Hindlimb muscle (tissue), 1 donor: Measurements from ENCODE around the gene TJP1. TPM values are rescaled to one million over a fixed set of nuclear protein-coding genes. Genes with fewer than 3 reads are reported as not detected.
"Not testable (repeated sequence)": the region's sequence is repeated elsewhere in the genome, so short reads cannot be mapped to it uniquely, and the experiment has no call there.

ENCODE experiments used
- DNase-seq: peaks from one replicate; pipeline ENCODE4 v3.0.0-alpha.2; 2013
- polyA plus RNA-seq: library from polyadenylated mRNA; unstranded; fragments of 120-200 nt; gene quantifications from one replicate; pipeline ENCODE4 v1.2.1, GENCODE V29; 2013; ENCODE audit not compliant: insufficient read length

TJP1 gene
- polyA plus RNA-seq, 1 donor: 41.6 TPM

DNA sequence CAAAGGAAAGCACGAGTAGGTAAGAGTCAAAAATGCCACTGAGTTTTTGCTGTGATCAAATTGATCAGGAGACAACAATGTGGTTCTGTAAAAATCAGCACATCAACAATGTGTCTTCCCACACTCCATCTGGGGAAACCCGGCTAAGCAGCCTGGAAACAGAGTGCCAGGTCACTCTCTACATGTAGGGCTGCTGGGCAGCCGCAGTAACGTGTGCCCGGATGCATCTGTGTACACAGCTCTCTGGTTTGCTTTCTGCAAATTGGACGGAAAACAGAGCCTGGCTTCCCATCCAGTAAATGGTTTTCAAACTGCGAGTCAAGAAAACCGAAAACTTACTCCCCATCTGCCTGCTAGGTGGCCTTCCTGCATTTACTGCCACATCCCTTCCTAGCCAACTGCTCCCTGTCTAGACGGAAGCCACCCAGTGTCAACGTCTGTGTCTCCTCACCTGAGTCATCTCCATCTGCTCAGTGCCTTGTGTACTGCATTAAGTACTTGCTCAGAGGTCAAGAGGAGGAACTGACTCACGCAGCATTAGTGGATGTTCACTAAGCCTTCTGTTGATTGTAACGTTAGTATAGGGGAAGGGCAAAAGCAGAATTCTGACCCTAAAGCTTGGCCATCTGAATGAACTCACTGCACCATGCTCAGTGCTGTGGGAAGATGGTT lies 124.1 kb downstream of the TJP1 start:
- no peak for DNase-seq

DNA sequence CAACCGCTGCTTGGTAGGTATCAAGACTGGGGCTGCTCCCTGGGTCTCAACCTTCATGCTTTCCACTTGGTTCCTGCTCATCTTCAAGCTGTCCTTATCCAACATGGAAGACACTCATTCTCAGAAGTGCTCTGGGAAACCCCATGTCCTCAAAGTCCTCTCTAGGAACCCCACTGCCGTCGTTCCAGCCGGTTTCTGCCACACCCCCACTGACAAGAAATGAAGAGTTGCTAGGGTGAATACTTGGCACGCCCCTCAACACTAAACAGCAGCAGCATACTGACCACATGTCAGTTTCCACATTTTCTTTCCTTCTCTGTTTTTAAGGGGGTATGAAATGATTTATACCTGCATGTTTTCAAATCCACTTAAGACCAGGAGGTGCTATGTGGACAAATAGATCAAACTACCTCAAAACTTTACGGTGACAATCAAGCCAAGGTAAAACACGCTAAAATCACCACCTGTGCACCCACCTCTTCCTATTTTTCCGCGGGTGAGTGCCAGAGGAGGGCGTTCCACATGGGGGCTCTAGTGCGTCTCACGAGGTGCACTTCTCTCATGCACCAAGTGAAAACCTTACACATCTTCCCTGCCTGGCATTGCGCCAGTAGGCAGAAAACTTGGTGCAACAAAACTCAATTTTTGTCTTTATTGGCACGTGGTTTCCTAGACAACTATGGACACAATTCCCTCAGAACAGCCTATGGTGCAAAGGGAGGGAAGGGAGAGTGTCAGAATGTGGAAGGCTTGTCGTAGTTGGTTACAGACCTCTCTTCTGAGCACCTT lies 125.1 kb downstream of the TJP1 start:
- DNase-seq: no peak

DNA sequence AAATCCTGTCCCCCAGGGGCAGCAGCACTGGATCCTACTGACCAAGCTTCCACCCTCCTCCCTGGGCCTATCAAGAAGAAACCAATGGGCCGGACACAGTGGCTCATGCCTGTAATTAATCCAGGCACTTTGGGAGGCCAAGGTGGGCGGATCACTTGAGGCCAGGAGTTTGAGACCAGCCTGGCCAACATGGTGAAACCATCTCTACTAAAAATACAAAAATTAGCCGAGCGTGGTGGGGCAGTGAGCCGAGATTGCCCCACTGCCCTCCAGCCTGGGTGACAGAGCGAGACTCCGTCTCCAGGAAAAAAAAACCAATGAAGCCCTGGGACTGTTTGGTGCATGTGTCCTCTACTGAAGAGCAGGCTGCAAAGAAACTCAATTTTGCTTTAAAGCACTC lies 125.8 kb downstream of the TJP1 start:
- DNase-seq: not testable (repeated sequence)

DNA sequence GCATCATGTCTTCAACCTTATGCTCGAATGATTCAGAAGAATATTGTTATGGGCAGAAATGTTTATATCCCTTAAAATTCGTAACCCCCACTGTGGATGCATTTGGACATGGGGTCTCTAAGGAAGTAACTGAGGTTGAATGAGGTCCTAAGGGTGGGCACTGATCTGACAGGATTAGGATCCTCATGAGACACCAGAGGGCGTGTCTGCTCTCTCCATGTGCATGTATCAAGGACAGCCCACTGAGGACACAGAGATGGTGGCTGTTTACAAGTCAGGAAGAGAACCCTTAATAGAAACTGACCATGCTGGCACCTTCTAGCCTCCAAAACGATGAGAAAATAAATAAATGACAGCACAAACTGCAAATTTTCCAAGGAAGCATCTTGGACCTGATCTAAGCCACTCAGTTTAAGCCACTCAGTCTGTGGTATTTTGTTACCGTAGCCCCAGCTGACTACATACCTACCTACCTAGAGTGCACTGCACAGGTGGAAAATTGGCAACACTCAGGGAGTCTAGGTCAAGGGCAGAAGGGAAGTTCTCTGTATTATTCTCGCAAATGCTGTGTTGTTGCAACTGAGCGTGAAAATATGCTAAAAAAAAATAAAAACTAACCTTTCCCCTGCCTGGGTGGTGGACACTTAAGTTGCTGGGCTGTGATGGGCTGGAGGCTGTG lies 126.6 kb downstream of the TJP1 start:
- no peak for DNase-seq

DNA sequence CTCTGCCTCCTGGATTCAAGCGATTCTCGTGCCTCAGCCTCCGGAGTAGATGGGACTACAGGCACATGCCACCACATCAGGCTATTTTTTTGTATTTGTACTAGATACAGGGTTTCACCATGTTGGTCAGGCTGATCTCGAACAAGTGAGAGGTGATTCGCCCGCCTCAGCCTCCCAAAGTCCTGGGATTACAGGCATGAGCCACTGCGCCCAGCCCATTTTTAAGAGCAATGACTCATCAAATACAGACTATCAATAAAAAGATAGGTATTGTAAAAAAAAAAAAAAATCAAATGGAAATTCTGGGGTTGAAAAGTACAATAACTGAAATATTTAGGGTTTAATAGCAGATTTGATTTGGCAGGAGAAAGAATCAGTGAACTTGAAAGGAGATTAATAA lies 129.0 kb downstream of the TJP1 start:
- DNase-seq: no peak

DNA sequence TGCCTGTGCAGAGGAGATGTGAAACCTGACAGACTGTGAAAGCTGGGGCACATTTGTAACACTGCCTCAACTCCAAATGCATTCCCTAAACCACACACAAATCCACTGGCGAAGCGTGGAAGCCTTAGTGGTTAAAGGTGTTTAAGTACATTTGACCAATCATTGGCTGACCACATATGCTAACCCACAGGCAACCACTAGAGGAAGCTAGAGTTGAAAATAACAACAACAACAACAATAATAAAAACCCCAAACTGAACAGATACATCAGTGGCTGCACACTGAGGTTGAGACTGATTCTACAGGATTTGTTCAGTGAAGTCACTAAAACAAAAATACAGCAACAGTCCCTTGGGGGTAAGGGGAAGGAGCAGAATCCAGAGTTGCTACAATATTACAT lies 129.7 kb downstream of the TJP1 start:
- DNase-seq: no peak

DNA sequence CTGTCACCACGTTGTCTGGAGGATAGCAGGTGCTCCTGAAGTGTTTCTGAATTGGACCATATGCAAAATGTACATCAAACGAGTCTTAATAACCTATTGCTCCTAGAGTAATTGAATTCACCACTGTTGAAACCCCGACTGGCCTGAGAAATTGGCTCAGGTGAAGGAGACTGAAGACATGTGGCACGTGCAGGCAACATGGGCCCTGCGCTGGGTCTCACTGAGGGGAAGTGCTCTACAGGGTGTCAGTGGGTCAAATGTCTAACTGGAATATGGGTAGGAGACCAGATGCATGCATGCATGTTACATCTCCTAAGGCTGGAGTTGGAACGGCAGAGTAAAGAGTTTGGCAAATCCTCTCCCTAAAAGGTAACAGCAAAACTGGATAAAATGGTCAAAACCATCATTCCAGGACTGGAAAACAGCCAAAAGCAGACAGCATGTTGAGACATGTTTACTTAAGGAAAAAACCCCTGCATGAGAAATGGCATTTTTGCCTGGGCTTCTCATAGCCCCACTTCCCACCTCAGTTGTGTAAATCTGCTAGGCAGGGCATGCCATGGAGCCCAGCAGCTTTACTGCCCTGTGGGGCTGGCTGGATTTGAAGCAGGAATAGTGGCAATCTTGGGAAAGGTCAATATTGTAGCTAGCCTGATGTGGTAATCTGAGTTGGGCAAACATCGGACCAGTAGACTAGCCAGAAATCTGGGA lies 131.3 kb downstream of the TJP1 start:
- DNase-seq: no peak

DNA sequence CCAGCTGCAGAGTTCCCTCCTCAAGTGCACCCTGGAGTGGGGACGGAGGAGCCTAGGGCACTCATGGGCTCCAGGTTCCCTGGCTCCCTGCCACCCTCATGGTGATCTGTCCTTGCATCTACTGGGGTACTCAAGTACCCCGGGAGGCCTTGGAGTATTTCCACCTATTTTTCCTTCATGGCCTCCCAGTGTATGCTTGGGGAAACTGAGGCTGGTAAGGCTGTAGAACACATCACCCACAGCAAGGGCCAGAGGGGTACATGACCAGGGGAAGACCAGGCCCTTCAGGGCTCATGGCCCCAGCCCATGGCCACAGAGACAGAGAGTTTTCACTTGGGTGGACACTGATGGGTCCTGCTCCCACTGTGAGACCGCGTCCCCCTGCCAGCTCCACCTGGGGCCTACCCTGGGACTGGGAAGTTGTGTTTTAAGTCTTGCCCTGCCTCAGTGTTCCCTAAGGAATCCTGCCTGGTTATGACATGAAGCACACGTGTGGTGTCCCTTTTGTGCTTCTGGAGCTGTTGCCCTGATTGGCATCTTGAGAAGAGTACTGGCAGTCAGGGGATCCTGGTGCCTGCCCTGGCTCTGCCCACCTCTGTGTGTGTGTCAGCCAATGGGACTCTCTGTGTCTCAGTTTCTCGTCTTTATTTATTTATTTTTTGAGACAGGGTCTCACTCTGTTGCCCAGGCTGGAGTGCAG lies 132.8 kb downstream of the TJP1 start:
- DNase-seq: no peak

DNA sequence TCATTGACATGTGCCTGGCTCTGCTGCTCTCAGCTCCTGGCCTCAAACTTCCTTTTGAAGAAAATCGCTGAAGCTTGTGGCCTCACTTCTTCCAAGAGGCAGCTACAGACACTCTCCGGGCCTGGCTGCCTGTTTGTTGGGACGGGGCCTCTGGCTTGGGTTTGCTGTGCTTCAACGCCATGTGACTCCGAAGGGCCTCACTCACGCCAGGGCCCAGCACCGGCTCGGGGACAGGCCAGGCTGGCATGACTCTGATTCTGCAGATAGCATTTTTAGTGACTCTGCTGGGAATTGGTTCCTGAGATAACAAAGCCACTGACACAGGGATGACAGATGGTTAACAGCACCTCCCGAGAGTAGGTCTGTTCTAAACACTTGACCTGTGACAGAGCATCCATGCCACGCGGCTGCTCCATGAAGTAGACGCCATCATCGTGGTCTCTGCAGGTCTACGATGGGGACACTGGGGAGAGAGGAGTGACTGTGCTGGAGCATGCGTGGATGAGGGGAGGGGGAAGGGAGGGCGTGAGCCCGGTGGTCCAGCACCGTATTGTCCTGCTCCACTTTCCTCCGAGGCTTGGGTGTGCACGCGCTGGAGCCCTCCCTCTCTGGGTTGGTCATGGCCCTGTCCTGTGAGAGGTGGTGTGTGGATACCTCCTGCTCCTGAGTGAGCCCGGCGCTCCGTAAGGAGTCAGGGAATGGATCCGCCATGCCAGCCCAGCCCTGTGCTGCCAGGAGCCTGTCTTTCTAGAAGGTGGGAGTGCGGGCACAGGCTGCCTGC lies 133.6 kb downstream of the TJP1 start:
- no peak for DNase-seq

DNA sequence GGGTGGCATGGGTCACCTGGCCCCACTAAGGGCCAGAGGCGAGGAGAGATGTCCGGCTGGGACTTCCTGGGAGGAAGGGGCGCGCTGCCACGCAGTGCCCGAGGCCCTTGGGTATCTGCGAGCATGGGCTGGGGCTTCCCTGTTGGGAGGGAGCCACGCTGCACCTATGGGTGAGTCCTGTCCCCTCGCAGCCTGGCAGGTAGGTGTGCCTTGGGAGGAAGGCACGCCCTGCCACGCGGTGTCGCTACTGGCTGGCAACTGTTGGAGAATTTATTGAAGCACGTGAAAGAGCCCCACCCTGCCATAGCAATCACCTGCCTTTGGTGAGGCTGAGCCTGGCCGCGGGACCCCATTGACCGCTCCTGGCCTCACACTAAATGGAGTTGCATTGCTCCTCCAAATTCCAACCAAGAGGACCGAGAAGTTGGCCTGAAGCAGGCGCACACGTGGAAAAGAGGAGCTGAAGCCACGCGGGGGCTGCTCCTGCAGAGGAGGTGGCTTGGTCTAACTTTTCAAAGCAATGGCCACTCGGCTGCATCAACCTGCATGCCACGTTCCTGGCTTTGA lies 134.2 kb downstream of the TJP1 start:
- DNase-seq: no peak

DNA sequence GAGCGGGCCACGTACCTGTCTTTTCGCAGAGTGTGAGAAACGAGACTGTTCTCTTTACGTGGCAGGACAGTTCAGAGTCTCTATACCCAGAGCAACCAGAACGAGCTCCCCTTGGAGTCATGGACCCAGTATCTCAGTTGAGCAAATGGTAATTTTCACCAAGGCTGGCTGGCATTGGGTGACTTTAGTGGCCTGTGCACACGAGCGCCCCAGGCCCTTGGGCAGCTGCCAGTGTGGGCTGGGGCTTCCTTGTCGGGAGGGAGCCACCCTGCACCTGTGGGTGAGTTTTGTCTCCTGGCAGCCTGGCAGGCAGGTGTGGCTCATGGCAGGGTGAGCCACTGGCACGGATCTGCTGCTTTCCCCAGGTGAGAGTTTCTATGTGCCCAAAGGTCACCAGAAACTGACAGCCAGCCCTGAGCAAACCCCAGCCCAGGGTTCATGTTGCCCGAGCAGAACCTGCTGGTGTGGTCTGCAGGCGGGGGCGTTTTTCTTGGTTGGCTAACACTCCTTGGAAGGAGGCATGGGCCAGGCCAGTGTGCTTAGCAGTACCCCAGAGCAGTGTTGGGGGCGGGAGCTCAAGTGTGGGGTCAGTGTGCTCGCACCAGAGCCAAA lies 135.0 kb downstream of the TJP1 start:
- DNase-seq: no peak

DNA sequence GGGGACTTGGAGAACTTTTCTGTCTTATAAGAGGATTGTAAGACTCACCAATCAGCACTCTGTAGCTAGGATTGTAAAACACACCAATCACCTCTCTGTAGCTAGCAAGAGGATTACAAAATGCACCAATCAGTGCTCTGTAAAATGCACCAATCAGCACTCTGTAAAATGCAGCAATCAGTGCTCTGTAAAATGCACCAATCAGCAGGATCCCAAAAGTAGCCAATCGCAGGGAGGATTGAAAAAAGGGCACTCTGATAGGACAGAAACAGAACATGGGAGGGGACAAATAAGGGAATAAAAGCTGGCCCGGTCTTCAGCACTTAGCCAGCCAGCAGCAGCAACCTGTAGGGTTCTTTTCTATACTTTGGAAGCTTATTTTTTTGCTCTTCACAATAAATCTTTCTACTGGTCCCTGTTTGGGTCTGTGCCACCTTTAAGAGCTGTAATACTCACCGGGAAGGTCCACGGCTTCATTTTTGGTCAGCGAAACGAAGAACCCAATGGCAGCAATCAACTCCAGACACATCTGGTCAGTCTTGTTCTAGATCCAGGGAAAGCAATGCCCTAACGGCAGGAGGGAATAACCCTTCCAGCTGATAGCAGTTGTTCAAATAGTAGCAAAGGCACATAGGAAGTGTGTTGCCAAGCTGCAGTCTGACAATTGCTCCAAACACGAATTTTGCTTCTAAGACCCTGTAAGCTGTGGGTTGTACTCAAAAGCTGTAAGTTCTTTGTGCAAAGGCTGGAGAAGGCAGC lies 135.6 kb downstream of the TJP1 start:
- DNase-seq: no peak

DNA sequence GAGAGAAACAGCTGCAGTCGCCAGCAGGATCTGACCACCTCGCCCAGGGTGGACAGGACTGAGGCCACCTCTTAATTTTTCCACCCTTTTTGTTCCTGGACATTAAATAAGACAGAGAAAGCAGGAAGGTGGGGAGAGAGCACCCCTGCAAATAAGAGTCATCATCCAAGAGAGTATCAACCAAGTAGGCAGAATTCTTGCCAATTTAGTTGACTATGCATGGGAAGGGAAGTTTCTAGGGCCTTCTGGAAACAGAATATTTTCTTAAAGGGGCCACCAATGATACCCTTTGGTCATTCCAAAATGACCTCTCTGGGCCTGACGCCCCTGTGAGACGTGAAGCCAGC lies 136.2 kb downstream of the TJP1 start:
- no peak for DNase-seq

DNA sequence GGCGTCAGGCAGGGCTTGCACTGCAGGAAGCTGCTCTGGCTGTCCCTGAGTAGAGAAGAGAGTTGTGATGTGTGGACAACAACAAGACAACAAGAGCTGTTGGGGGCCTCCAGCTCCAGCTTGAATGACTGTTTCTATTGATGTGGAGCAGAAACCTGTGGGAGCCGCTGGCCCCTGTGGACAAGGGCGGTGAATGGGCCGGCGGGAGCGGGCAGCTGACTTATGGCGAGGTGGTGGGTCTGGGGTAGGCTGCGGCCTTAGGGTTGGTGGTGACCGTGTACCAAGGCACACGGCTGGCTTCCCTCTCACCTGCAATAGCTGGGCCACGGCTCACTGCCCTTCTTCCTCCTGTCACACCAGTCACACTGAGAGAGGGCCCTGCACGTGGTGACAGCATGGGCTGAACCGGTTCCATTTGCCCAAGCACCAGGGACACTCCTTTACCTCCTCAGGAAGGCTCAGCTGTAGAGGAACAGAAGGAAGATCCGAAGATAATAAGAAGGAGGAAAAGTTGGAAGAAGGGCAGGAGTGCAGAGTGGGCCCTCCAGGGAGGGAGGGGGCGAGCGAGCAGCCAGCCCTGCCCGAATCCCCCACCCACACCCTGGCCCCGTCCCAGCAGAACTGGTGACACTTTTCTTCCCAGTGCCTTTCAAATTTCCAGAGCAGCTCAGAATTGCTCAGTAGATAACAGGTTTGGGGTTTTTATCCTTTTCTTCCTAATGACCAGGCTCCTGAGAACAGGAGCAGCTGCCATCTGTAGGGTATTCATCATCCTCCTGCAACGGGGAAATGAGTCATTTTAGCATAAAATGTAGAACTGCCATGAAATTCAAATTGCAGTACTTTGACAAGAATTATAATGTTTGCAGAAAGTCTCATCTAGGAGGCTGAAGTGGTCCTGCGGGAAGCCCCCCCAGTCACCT lies 136.9 kb downstream of the TJP1 start:
- no peak for DNase-seq

DNA sequence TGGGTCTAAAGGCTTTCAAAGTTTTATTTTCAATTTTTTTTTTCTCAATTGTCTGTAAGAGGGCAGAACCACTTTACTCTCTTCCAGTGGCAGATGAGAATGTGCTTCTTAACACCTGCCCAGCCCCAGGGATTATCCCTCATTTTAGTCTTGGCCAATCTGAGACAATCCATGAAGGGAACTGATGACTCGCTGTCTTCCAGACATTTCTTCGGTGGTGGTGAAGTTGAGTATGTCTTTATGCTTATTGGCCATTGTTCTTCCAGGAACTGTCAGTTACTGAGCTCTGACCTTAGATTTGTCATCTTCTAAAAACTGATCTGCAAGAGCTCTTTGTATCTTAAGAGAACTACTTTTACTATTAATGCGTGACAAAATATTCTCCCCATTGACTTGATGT lies 139.5 kb downstream of the TJP1 start:
- no peak for DNase-seq

DNA sequence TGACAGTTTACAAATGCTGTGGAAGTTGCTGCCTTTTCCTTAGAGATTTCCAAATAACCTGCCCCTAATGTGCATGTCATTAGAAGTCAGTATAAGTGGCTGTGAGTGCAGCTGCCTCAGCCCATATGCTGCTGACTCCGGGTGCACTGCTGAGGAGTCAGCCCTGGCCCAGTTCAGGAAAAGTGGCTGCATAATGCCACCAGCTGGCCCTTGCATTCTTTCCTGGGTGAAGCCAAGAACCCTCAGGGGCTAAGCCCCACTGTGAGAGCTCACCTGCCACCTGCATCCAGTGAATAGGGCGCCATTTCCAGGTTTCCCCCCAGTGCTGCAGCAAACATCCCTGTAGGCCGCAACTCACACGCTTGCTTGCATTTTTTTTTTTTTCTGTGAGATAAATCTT lies 139.9 kb downstream of the TJP1 start:
- no peak for DNase-seq

DNA sequence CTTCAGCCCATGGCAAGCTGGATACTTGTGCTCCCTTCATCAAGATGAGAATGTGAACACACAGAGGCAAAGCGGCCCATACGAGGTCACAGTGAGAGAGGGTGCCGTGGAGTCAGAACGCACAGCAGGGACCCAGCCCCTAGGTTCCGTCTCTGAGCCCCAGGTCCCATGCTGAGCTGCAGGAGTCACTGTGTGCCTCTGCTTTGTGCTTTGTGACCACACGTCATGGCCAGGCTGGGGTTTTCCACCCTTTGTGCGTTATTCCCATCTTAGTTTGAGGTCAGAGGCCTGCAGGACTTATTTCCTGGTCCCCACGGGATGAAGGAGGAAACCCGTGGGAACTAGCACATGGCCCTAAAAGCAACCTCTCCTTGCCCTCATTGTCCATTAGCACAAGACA lies 140.3 kb downstream of the TJP1 start:
- no peak for DNase-seq

DNA sequence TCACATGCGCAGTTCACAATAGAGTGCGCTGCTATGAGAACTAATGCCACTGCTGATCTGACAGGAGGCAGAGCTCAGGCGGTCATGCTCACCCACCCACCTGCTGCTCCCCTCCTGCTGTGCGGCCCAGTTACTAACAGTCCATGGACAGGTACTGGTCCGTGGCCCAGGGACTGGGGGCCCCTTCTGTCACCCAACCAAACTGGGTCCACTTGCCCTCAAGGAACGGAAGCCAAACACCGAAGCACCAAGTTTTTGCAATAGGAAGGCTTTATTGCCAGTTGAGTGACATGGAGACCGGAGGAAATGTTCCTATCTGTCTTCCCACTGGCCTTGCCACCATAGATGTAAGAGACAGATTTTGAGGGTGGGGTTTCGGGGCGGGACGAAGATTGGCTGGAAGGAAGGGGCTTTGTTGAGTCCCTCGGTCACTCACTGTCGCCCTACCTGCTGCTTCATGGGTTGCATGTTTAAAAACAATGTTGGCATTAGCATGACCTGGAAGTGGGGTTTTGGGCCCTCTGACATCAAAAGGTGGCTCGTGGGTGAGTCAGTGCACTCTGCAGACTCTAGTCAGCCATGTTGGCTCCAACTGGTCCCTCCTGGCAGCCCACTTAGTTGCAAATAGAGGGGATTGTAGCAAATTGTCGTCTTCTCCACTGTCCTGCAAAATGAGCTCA lies 141.0 kb downstream of the TJP1 start:
- DNase-seq: no peak
